DMS79 treated with DMSO at 0.1 percent for 48 hours (cell line): ENCODE data around the gene TMIGD3.

ENCODE experiments used
- DNase-seq: peaks from one replicate; lab custom pipeline; 2025; lab: John Stamatoyannopoulos, UW

Gene TMIGD3

GRCh38 chr1:111474521-111474920 is 28.9 kb downstream of the TMIGD3 start:
- no peak for DNase-seq

DNA sequence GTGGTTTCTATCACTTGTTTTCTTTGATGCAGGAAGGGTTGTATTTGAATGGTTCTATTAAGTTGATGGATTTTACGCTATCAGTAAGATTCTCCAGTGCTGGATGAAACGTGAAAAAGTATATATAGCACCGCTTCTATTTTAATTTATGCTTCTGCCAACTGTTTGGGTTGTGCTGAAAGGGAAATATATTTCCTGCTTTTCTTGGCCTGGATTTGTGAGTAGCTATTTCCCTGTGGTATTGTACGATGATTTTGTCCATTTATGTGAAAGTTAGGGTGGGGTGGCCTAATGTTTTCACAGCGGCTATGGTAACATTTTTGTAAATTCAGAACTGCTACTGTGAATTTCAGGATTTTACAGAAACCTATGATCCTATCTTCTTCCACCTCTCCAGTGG is 29.3 kb downstream of the TMIGD3 start:
- no peak for DNase-seq

- DNase-seq, result no peak
These were observed 31.9 kb downstream of the TMIGD3 start for GRCh38 chr1:111471538-111471937.

GRCh38 chr1:111471012-111471411 is 32.4 kb downstream of the TMIGD3 start:
- no peak for DNase-seq

DNA sequence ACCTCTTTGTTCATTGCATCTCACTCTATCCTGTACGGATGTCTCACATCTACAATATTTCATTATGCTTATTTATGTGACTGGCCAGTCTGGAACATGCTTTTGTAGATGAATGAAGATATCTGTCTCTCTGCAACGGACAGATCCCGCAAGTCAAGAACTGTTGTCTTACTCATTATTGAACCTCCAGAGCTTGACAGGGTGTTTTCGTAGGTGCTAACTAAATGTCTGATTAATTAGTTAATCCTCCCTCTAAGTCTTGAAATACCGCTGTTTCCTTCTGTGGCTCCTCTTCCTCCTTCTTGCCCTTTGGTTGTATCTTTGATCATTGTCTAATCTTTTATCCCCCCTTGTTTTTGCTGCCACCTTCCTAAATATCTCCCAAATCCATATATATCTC is 32.8 kb downstream of the TMIGD3 start:
- DNase-seq, result no peak

GRCh38 chr1:111469539-111469938 is 33.9 kb downstream of the TMIGD3 start:
- no peak for DNase-seq

DNA sequence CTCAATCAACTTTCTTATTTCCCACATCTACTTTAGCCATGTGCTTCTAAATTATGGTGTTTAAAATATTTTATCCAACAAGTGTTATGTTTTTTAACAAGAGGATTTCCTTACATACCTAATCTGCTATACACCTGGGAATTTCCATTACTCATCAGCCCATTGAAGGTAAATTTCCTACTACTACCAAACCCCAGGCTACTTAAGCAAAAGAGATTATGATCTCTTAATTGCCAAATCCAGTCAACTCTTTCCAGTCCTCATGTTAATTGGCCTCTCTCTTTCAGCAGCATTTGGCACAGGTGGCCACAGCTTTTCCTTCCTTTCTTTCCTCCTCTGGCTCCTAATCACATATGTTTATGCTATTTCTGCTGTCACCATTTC is 34.7 kb downstream of the TMIGD3 start:
- no peak for DNase-seq

DNA sequence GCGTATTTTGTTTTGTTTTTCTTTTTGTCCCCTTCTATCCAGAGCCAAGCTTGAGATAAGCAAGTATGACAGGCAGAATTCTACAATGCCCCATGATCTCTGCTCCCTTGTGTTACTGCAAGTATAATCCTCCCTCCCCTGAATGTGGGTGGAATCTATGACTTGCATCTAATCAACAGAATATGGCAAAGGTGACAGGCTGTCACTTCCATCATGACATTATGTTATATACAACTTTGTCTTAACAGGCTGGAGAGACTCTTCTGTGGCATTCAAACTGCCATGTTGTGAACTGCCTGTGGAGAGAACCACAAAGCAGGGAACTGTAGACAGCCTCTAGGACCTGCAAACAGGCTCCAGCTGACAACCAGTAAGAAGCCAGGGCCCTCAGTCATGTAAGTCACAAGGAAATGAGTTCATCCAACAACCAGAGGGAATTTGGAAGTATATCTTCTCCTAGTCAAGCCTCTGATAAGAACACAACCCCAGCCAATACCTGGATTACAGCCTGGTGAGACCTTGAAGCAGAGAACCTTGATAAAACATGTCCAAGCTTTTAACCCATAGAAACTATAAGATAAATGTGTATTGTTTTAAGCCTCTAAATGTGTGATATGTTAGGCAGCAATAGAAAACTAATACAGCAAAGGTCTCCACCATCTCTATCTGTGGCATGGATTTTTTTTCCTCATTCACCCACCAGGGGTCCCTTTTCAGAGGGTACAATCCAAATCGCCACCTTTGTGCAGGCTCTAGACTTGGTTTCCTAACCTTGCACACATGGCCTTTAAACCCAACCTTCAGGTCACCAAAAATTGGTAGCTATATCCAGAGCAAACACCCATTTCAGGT is 35.3 kb downstream of the TMIGD3 start:
- no peak for DNase-seq

DNA sequence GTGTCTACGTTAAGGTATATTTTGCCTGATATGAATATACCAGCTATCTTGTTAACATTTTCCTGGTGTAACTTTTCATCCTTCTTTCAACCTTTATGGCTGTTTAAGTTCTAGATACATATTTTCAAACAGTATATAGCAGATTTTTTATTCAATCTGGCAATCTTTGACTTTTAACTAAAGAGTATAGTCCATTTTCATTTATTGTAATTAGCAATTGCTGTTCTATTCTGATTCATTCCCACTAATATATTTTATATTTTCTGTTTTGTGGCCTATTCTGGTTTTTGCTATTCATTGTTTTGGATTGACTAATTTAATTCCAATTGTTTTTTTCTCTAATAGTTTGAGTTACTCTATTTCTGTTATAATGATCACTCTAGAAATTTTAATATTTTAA is 37.0 kb downstream of the TMIGD3 start:
- no peak for DNase-seq

GRCh38 chr1:111465754-111466153 is 37.7 kb downstream of the TMIGD3 start:
- DNase-seq, result no peak

DNA sequence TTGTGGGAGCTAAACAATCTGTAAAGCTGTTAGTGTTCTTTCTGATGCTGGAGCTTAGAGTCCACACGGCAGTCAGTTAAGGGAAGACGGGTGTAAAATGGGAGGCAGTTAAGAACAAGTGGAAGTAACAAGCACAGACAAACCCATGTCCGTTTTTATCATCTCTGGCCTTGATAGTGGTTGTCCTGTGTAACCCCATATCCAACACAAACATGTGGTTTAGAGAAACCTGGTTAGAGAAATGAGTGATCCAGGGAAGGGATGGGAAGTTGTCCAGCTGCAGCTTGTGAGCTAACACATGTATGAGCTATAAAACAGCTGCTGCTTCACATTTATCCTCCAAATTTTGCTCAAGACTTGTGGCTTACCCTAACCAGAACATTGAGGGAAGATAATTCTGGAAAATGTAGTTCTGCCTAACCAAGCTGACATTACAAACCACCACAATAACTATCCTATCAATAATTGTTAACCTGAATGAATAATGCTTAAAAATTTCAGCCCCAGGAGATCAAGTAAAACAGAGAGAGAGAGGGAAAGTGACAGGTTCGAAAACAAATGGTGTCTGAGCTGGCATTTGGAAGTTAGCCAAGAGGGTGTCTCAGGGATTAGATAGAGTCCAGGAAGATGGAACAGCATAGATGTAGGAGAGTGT is 40.3 kb downstream of the TMIGD3 start:
- DNase-seq, result no peak

GRCh38 chr1:111462370-111463028 is 40.9 kb downstream of the TMIGD3 start:
- no peak for DNase-seq

DNA sequence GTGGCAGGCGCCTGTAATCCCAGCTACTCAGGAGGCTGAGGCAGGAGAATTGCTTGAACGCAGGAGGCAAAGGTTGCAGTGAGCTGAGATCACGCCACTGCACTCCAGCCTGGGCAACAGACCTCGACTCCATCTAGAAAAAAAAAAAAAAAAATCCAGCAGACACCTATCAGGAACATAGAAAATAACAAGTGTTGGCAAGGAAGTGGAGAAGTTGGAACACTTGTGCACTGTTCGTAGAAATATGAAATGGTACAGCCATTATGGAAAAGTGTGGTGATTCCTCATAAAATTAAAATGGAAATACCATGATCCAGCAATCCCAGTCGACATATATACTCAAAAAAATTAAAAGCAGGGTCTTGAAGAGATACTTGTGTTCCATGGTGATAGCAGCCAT is 41.7 kb downstream of the TMIGD3 start:
- DNase-seq, result no peak

DNA sequence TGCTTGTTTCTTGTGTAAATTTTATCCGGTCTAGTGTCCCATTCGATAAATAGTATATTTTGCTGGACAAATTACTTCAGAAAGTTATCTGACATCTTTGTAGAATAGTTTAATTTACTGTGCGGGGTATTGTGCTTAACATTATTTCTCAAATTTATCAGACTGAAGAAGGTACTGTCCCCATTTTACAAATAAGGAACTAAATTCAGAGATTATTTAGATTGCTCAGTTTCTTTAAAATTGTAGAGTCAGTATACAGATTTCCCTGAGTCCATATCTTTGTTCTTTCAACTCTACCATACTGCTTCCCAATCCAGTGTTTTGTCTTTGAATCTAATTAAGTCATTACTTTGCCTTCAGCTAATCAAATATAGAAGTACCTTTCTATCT is 47.8 kb downstream of the TMIGD3 start:
- DNase-seq, result no peak

- DNase-seq, result no peak
These were observed 48.4 kb downstream of the TMIGD3 start for GRCh38 chr1:111454859-111455641.

GRCh38 chr1:111453706-111454105 is 49.7 kb downstream of the TMIGD3 start:
- DNase-seq, result no peak

GRCh38 chr1:111452581-111452980 is 50.9 kb downstream of the TMIGD3 start:
- no peak for DNase-seq

GRCh38 chr1:111450185-111450584 is 53.2 kb downstream of the TMIGD3 start:
- no peak for DNase-seq

- DNase-seq, result no peak
These were observed 53.8 kb downstream of the TMIGD3 start for GRCh38 chr1:111449703-111450017.

DNA sequence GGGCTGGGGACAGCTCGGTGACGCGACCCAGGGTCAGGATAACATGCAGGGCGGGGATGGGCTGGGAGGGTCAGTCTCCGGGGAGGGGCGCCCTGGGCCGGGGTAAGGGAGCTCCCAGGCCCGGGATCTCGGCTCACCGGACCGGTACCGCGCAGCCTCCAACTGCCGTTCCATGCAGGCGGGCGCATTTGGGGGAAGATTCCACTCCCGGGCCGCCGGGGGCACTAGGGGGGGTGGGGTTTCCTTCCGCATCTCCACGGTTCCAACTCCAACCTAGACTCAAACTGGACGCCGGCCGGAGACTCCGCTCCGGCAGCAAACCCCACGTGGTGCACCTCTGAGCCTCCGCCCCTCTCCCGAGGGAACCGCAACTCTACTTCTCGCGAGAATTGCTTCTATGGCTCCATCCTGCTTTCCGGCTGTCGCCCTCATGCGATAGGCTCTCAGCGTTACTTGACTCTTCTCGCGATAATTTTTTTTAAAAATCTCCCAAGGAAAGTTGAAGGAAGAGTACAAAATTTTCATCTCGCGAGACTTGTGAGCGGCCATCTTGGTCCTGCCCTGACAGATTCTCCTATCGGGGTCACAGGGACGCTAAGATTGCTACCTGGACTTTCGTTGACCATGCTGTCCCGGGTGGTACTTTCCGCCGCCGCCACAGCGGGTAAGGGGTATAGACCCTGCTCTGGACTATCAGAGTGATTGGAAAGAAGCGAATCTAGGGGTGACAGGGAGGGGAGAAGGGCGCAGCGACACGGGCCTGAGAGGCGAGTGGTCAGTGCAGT is 54.3 kb downstream of the TMIGD3 start, which contains the start of the genes ATP5PB and WDR77:
Gene ATP5PB, plus strand, starts transcription at position 547 of the 785 bp plus-strand sequence. Its CDS starts 78 bp downstream, at position 625.
Gene WDR77, minus strand, starts transcription at position 339 of the 785 bp plus-strand sequence. Its CDS starts 87 bp downstream, at position 252.
- DNase-seq, result peak; percentile 98

GRCh38 chr1:111448482-111448917 is 54.9 kb downstream of the TMIGD3 start:
- no peak for DNase-seq
